CD4-positive, alpha-beta memory T cell (primary cell): ENCODE results near the gene LPIN3. TPM values are rescaled to one million over a fixed set of nuclear protein-coding genes. Genes with fewer than 3 reads are reported as not detected.

ENCODE experiments used
- CTCF ChIA-PET: fragments of 350-600 bp; sonication (Branson Sonifier 250); formaldehyde crosslinking; loops from one replicate; lab custom pipeline; 2021; ENCODE audit warnings: inconsistent platforms; ENCODE audit not compliant: partially characterized antibody; lab: Charles Lee
- POLR2A ChIA-PET: fragments of 350-600 bp; sonication (Branson Sonifier 250); formaldehyde crosslinking; loops from one replicate; lab custom pipeline; 2021; ENCODE audit not compliant: partially characterized antibody; lab: Charles Lee
- DNase-seq, 5 donors: peaks; one replicate each; pipeline versions ENCODE4 v3.0.0 to v3.0.0-alpha.2; 2020 to 2022; ENCODE audit warnings: mixed read lengths in 1 of 5
- H3K27ac ChIP-seq: one replicate; pipeline ENCODE4 v1.7.0; 2013; ENCODE audit warnings: low read depth, low read length
- H3K27me3 ChIP-seq: 2 replicates; pipeline ENCODE4 v1.7.0; 2013; ENCODE audit warnings: mild to moderate bottlenecking, low read length, moderate library complexity; ENCODE audit not compliant: insufficient read depth
- H3K36me3 ChIP-seq: 2 replicates; pipeline ENCODE4 v1.7.0; 2013; ENCODE audit warnings: mild to moderate bottlenecking, low read length, moderate library complexity; ENCODE audit not compliant: insufficient read depth
- H3K4me1 ChIP-seq: 2 replicates; pipeline ENCODE4 v1.7.0; 2013; ENCODE audit warnings: mild to moderate bottlenecking, low read length, moderate library complexity; ENCODE audit not compliant: insufficient read depth
- H3K4me3 ChIP-seq, 2 donors: one replicate each; pipeline ENCODE4 v1.7.0; 2013; ENCODE audit warnings: low read length in 2 of 2, mild to moderate bottlenecking in 1 of 2
- H3K9me3 ChIP-seq, 2 donors: one replicate each; pipeline ENCODE4 v1.7.0; 2013; ENCODE audit warnings: low read length in 2 of 2, control low read depth in 1 of 2; ENCODE audit not compliant: control insufficient read depth in 1 of 2
- H3K27ac Mint-ChIP-seq, 7 donors: one replicate each; pipeline ENCODE4 v1.8.0; 2020 to 2021; ENCODE audit warnings: mixed read lengths in 7 of 7, mild to moderate bottlenecking in 6 of 7, inconsistent platforms in 3 of 7, moderate library complexity in 3 of 7
- H3K27me3 Mint-ChIP-seq, 2 donors: one replicate each; pipeline ENCODE4 v1.8.0; 2020 to 2021; ENCODE audit warnings: mixed read lengths in 2 of 2
- H3K36me3 Mint-ChIP-seq, 2 donors: one replicate each; pipeline ENCODE4 v1.8.0; 2020 to 2021; ENCODE audit warnings: mixed read lengths in 2 of 2, inconsistent platforms in 1 of 2, mild to moderate bottlenecking in 1 of 2
- H3K4me1 Mint-ChIP-seq, 4 donors: one replicate each; pipeline ENCODE4 v1.8.0; 2020 to 2021; ENCODE audit warnings: mixed read lengths in 4 of 4, mild to moderate bottlenecking in 1 of 4
- H3K4me3 Mint-ChIP-seq, 8 donors: one replicate each; pipeline ENCODE4 v1.8.0; 2020 to 2021; ENCODE audit warnings: mixed read lengths in 8 of 8, mild to moderate bottlenecking in 7 of 8, moderate library complexity in 6 of 8, inconsistent platforms in 3 of 8
- H3K9me3 Mint-ChIP-seq, 8 donors: one replicate each; pipeline ENCODE4 v1.8.0; 2020 to 2021; ENCODE audit warnings: mixed read lengths in 8 of 8, mild to moderate bottlenecking in 5 of 8, inconsistent platforms in 3 of 8, moderate library complexity in 1 of 8
- intact Hi-C: fragments of 100-400 bp; cut with micrococcal nuclease; formaldehyde crosslinking; loops from one replicate; pipeline ENCODE4 v1.15.1; 2023
- polyA plus RNA-seq, 2 donors: library from polyadenylated mRNA; unstranded; fragments of 300-500 nt; fragmentation: Illumina TruSeq; gene quantifications; one replicate each; pipeline ENCODE4 v1.2.3, GENCODE V29; 2021
- total RNA-seq, 2 experiments: library from RNA; stranded (reverse); gene quantifications; one replicate each; pipeline ENCODE4 v1.2.3, GENCODE V29; 2021

LPIN3 gene
- total and polyA plus RNA-seq, 4 experiments from 2014 or later = 0.11 to 0.17 TPM; not detected in 2

- H3K4me3 ChIP-seq = no peak overlapping the region
- intact Hi-C loops = no loop called here
- H3K4me3 Mint-ChIP-seq = no peak overlapping the region
- no peak for DNase-seq
- no peak overlapping the region for H3K27ac Mint-ChIP-seq
- H3K36me3 ChIP-seq = no peaks in the 10 kb centered on the region
- no peaks in the 10 kb centered on the region for H3K4me1 ChIP-seq
- no peaks in the 10 kb centered on the region for H3K4me1 Mint-ChIP-seq
- no peak overlapping the region for H3K27ac ChIP-seq
- H3K9me3 ChIP-seq = no peaks in the 10 kb centered on the region
- no peaks in the 10 kb centered on the region for H3K36me3 Mint-ChIP-seq
- ChIA-PET CTCF (interaction anchor here (0.8 to 1.6 kb wide), 2 partner anchors 23 to 424 kb away, joined by 3 read pairs; no protein-coding TSS in a partner anchor), POLR2A (no interaction called here)
- peaks cover 2 to 4% of the 10 kb centered on the region in 2 donors for H3K27me3 Mint-ChIP-seq
- no peaks in the 10 kb centered on the region for H3K27me3 ChIP-seq
- H3K9me3 Mint-ChIP-seq = peaks cover 0 to 3% (median 0%) of the 10 kb centered on the region in 8 donors
Measured at GRCh38 chr20:41387444-41387851, 46.8 kb downstream of the LPIN3 start.

- Histone ChIP-seq H3K36me3 (no peaks in the 10 kb centered on the region), H3K27me3 (no peaks in the 10 kb centered on the region), H3K4me3 (no peak overlapping the region), H3K27ac (no peak overlapping the region), H3K4me1 (no peaks in the 10 kb centered on the region), H3K9me3 (no peaks in the 10 kb centered on the region)
- H3K4me1 Mint-ChIP-seq = no peaks in the 10 kb centered on the region
- no peak for DNase-seq
- no peaks in the 10 kb centered on the region for H3K9me3 Mint-ChIP-seq
- H3K4me3 Mint-ChIP-seq = no peak overlapping the region
- POLR2A ChIA-PET = no interaction called here
- H3K27me3 Mint-ChIP-seq = no peaks in the 10 kb centered on the region
- CTCF ChIA-PET = no interaction called here
- no peaks in the 10 kb centered on the region for H3K36me3 Mint-ChIP-seq
- intact Hi-C loops = no loop called here
- H3K27ac Mint-ChIP-seq = no peak overlapping the region
Measured at GRCh38 chr20:41390889-41391288, 50.3 kb downstream of the LPIN3 start.

GRCh38 chr20:41391587-41392001, 51.0 kb downstream of the LPIN3 start:
- no peaks in the 10 kb centered on the region for H3K27me3 Mint-ChIP-seq
- Histone ChIP-seq H3K27me3 (no peaks in the 10 kb centered on the region), H3K36me3 (no peaks in the 10 kb centered on the region), H3K9me3 (no peaks in the 10 kb centered on the region), H3K27ac (no peak overlapping the region), H3K4me1 (no peaks in the 10 kb centered on the region), H3K4me3 (no peak overlapping the region)
- no peaks in the 10 kb centered on the region for H3K9me3 Mint-ChIP-seq
- POLR2A ChIA-PET = no interaction called here
- no peaks in the 10 kb centered on the region for H3K36me3 Mint-ChIP-seq
- DNase-seq = no peak
- H3K4me3 Mint-ChIP-seq = no peak overlapping the region
- intact Hi-C loops = no loop called here
- no peak overlapping the region for H3K27ac Mint-ChIP-seq
- CTCF ChIA-PET = no interaction called here
- peaks cover 0 to 4% (median 1%) of the 10 kb centered on the region in 4 donors for H3K4me1 Mint-ChIP-seq

GRCh38 chr20:41392295-41392694, 51.7 kb downstream of the LPIN3 start:
- no peaks in the 10 kb centered on the region for H3K27me3 Mint-ChIP-seq
- Histone ChIP-seq H3K36me3 (no peaks in the 10 kb centered on the region), H3K4me1 (no peaks in the 10 kb centered on the region), H3K27ac (no peak overlapping the region), H3K9me3 (no peaks in the 10 kb centered on the region), H3K27me3 (no peaks in the 10 kb centered on the region), H3K4me3 (no peak overlapping the region)
- ChIA-PET POLR2A (no interaction called here), CTCF (no interaction called here)
- no peak overlapping the region for H3K4me3 Mint-ChIP-seq
- H3K36me3 Mint-ChIP-seq = no peaks in the 10 kb centered on the region
- no peaks in the 10 kb centered on the region for H3K9me3 Mint-ChIP-seq
- no peak for DNase-seq
- H3K4me1 Mint-ChIP-seq = peaks cover 0 to 4% (median 1%) of the 10 kb centered on the region in 4 donors
- H3K27ac Mint-ChIP-seq = no peak overlapping the region
- intact Hi-C loops = no loop called here

- peak overlapping the region in 1 of 7 donors; percentile 12 for H3K27ac Mint-ChIP-seq
- no peaks in the 10 kb centered on the region for H3K9me3 Mint-ChIP-seq
- Histone ChIP-seq H3K27ac (no peak overlapping the region), H3K4me3 (no peak overlapping the region), H3K27me3 (no peaks in the 10 kb centered on the region), H3K4me1 (no peaks in the 10 kb centered on the region), H3K36me3 (no peaks in the 10 kb centered on the region), H3K9me3 (no peaks in the 10 kb centered on the region)
- intact Hi-C loops = no loop called here
- DNase-seq = no peak
- peaks cover 0 to 4% (median 1%) of the 10 kb centered on the region in 4 donors for H3K4me1 Mint-ChIP-seq
- POLR2A ChIA-PET = no interaction called here
- CTCF ChIA-PET = no interaction called here
- H3K4me3 Mint-ChIP-seq = no peak overlapping the region
- no peaks in the 10 kb centered on the region for H3K27me3 Mint-ChIP-seq
- H3K36me3 Mint-ChIP-seq = no peaks in the 10 kb centered on the region
Measured at GRCh38 chr20:41392871-41393704, 52.5 kb downstream of the LPIN3 start.

- Histone ChIP-seq H3K27ac (no peak overlapping the region), H3K4me3 (no peak overlapping the region), H3K27me3 (no peaks in the 10 kb centered on the region), H3K4me1 (no peaks in the 10 kb centered on the region), H3K36me3 (no peaks in the 10 kb centered on the region), H3K9me3 (no peaks in the 10 kb centered on the region)
- no peak overlapping the region for H3K27ac Mint-ChIP-seq
- DNase-seq = no peak
- POLR2A ChIA-PET = no interaction called here
- CTCF ChIA-PET = no interaction called here
- H3K27me3 Mint-ChIP-seq = no peaks in the 10 kb centered on the region
- peaks cover 0 to 4% (median 1%) of the 10 kb centered on the region in 4 donors for H3K4me1 Mint-ChIP-seq
- no peak overlapping the region for H3K4me3 Mint-ChIP-seq
- H3K9me3 Mint-ChIP-seq = no peaks in the 10 kb centered on the region
- intact Hi-C loops = no loop called here
- H3K36me3 Mint-ChIP-seq = no peaks in the 10 kb centered on the region
Measured at GRCh38 chr20:41393705-41394066, 53.1 kb downstream of the LPIN3 start.

- Histone ChIP-seq H3K27me3 (no peaks in the 10 kb centered on the region), H3K4me3 (no peak overlapping the region), H3K9me3 (no peaks in the 10 kb centered on the region), H3K36me3 (no peaks in the 10 kb centered on the region), H3K27ac (no peak overlapping the region), H3K4me1 (no peaks in the 10 kb centered on the region)
- no peak for DNase-seq
- Mint-ChIP-seq H3K36me3 (no peaks in the 10 kb centered on the region), H3K27me3 (no peaks in the 10 kb centered on the region), H3K4me3 (no peak overlapping the region), H3K9me3 (no peaks in the 10 kb centered on the region), H3K4me1 (peaks cover 0 to 4% (median 1%) of the 10 kb centered on the region in 4 donors), H3K27ac (no peak overlapping the region)
- intact Hi-C loops = no loop called here
- ChIA-PET CTCF (no interaction called here), POLR2A (no interaction called here)
Measured at GRCh38 chr20:41394081-41394480, 53.5 kb downstream of the LPIN3 start.
